Stimulated activated CD4-positive, alpha-beta T cell treated with anti-CD3 and anti-CD28 coated beads, TNF-alpha, amount 100 ng/mL, for 1 hour (primary cell): Measurements from ENCODE around the gene OR11A1.
"Not testable (repeated sequence)": the region's sequence is repeated elsewhere in the genome, so short reads cannot be mapped to it uniquely, and the experiment has no call there.

Source experiments
- DNase-seq, 3 donors: peaks; one replicate each; pipeline ENCODE4 v3.0.0-alpha.2; 2020; ENCODE audit warnings: low read depth in 3 of 3, low spot score in 1 of 3

Gene OR11A1

DNA sequence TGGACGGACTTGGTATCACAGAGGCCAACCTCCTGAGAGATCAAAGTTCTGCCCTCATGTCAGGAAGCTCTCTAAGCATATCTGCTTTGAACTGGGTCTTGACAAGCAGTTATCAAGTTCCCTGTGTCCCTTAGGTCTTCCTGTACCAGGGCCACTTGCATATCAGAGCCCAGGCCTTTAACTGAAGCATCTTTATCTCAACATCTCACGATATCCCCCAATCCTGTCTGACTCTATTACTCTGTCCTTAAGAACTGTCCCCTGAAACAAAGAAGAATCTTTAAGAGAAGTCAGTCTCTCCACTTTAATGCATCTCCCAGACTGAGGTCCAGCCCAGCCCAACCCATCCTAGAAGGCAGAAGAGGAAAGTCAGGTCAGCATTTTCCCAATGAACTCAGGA lies 22.7 kb upstream of the OR11A1 start:
- no peak for DNase-seq

DNA sequence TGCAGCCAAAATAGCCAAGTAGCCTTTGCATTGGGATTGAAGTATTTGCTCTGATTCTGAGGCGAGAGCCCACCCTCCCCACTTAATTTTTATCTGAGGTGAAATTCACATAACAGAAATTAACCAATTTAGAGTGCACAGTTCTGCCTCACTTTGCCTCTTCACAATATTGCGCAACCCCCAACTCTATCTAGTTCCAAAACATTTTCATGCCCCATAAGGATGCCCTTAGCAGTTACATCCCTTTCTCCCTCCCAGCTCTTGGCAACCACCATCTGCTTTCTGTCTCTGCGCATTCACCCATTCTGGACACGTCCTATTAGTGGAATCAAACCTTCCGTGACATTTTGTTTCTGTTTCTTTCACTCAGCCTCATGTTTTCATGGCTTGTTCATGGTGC lies 21.9 kb upstream of the OR11A1 start:
- no peak for DNase-seq

DNA sequence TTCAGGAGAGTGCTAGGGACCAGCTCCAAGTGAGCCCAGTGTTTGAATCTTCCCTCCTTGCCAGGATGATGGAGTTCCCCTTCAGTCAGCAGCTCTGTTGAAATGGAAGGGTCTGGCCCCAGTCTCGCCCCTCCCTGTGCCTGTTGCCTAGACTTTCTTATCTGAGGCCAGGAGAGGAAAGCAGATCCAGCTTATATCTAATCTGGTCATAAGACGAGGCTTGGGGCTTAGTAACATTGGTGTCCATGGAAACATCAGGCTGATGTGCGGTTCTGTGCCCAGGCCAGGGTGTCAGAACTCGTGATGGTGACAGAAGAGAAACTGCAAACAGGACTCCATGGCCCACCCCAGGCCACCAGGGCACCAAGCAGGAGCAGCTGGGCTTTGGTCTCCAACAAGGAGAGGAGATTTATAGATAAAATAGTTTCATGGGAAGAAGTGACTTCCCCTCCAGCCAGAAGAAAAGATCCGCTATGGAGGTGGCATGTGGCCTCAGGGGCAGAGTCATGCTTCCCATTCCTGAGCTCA lies 21.1 kb upstream of the OR11A1 start:
- no peak for DNase-seq

DNA sequence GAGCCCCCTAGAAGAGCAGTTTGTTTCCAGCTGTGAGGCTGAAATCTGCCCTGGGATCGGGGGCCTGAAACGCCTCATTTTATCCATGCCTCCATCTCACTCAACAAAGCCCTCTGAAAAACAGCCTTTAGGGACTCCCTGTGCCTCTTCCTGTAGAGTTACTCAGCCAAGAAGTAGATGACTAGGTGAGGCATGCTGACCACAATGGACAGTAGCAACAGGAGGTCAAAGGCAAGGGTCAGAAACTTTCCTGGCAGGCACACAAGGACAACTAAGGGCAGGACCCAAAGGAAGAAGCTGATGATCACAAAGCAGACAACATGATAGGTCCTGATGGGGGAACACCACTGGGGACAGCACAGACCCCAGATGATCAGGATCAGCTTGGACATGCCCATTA lies 18.1 kb upstream of the OR11A1 start:
- DNase-seq, result no peak

DNA sequence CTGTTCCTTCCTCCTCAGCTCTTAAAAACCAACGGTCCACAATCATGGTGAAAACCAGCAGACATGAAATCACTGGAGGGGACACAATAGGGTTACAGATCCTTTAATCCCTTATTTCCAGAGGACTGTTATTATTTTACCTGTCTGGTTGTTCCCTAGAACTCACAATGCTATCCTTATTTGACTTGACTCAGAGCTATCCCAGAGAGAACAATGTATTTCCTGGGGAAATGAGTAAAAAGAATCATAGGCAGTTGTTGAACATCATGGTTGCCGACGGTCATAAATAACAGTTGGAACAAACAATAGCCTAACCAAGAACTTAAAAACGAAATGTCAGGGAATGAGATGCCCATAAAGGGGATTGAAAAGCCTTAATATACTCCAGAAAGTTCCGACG lies 9.4 kb upstream of the OR11A1 start:
- no peak for DNase-seq

DNA sequence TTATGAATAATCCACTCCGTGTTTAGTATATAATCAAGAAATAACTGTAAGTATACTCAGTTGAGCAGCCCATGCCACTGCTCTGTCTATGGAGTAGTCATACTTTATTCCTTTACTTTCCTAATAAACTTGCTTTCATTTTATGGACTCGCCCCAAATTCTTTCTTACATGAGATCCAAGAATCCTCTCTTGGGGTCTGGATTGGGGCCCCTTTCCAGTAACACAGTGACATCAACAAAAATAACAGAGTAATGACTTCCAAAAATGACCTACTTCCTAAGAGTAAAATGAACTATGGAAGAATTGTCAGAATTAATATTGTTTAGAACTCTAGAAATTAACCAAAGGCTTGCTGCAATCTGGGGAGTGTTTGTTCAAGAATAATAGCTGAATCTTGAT lies 8.9 kb upstream of the OR11A1 start:
- no peak for DNase-seq

DNA sequence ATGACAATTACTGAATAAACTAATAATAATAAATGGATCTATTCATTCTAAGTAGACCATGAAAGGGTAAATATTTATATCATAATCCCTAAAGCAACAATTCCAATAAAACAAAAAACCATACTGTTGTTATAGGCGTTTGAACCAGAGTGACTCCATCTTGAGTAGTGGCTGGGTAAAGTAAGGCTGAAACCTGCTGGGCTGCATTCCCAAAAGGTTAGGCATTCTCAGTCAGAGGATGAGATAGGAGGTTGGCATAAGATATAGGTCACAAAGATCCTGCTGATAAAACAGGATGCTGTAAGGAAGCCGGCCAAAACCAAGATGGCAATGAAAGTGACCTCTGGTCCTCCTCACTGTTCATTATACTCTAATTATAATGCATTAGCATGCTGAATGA lies 8.4 kb upstream of the OR11A1 start:
- DNase-seq, result no peak

DNA sequence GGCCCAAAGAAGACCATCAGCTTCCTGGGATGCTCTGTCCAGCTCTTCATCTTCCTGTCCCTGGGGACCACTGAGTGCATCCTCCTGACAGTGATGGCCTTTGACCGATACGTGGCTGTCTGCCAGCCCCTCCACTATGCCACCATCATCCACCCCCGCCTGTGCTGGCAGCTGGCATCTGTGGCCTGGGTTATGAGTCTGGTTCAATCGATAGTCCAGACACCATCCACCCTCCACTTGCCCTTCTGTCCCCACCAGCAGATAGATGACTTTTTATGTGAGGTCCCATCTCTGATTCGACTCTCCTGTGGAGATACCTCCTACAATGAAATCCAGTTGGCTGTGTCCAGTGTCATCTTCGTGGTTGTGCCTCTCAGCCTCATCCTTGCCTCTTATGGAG lies 5.2 kb upstream of the OR11A1 start:
- no peak for DNase-seq

DNA sequence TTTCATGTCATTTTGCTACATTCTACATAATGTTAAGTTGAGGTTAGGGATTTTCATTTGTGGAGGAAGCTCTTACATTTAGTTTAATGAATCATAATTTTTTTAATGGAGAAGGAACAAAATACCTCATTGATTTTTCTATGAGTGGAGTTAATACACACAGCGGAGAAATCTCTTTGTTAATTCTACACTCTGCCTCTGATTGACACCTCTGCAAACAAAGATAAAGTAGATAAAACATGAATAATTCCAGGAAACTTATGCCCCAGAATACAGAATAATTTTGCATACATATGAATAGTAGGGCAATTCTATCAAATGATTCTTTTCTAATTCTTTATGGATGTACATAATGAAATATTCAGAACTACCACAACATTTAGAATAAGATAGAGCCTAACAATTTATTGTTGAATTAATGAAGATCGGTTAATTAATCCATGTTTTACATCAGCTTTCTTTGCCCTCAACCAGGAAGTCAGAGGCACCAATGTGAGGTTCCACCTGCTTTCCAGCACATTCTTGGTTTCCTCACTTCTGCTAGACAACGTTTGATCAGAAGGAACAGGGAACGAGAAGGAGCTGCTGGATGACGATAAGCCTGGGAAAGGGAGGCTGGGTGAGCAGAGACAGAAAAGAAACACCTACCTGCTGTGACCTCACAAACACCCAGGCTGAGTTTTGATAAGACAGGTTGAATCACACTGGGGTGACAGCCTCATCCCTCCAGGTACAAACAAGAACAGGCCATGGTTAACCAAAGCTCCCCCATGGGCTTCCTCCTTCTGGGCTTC lies 4.3 kb upstream of the OR11A1 start:
- DNase-seq, result no peak

DNA sequence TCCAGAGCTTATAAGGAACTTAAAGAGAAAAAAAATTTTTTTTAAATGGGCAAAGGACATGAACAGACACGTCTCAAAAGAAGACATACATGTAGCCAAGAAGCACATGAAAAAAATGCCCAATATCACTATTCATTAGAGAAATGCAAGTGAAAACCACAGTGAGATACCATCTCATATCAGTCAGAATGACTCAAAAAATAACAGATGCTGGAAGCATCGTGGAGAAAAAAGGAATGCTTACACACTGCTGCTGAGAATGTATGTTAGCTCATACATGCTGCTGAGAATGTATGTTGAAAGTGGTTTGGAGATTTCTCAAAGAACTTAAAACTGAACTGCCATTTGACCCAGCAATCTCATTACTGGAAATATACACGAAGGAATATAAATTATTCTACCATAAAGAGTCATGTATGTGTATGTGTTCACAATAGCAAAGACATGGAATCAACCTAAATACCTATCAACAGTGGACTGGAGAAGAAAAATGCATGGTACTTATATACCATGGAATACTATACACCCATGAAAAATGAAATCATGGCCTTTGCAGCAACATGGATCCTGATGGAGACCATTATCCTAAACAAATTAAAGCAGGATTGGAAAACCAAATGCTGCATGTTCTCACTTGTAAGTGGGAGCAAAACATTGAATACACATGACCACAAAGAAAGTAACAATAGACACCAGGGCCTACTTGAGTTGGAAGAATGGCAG lies 5.2 kb downstream of the OR11A1 start:
- no peak for DNase-seq

DNA sequence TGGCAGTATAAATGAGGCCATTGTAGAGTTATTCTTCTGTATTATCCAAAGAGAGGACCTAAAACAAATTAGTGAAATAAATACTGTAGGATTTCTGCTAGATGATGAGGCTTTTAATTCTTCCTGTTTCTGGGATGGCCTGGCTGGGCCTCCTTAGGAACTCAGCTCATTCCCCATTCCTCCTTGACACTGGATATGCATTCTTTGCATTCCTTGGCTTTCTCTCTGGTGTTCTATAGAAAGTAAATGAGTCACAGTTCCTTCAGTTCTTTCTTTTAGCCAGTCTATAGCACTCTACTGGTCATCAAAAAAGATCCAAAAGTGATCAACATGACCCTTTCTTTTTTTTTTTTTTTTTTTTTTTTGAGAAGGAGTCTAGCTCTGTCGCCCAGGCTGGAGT lies 9.2 kb downstream of the OR11A1 start:
- DNase-seq, result no peak

DNA sequence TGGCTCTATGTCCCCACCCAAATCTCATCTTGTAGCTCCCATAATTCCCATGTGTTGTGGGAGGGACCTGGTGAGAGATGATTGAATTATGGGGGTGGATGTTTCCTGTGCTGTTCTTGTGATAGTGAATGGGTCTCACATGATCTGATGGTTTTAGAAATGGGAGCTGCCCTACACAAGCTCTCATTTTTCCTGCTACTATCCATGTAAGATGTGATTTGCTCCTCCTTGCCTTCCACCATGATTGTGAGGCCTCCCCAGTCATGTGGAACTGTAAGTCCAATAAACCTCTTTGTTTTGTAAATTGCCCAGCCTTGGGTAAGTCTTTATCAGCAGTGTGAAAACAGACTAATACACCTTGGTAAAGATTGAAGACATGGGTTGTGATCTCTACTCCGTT lies 12.8 kb downstream of the OR11A1 start:
- DNase-seq, result not testable (repeated sequence)

DNA sequence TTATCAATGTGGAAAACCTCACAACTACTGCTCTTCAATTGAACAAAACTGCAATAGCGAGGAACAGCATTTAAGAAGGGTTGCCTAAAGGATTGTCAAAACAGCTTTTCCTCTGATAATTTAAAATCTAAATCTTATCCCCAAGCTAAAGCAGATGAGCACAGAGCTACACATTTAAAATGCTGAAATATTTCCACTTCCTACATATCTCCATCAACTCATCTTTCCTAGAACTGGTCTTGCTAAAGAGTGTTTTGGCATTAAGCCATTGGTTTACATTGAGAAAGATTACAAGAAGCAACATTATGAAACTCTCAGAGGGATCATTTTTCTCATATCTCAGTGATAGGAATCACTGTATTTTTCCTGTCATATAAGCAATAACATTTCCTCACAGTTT lies 14.2 kb downstream of the OR11A1 start:
- no peak for DNase-seq

DNA sequence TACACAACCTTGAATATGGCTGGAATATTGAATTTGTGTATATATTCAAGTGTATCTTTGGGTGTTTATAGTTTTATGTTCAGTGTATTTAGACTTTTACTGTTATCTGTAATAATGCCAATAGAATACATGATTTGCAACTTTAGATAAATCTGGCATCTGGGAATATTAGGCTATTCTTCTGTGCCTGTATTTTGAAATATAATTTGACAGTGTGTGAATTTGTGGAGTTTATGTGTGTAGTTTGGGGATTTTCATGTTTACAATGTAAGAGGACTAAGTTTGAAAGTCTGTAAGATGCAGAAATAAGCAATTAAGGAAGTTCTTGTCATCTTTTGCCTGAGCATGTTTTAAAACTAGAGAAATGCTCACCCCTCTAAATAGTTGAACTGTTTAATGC lies 17.9 kb downstream of the OR11A1 start, which contains the start of gene OR10C1:
OR10C1 (plus strand) TSS at position 301 of the 400 bp plus-strand sequence. CDS start 710 bp downstream, outside the sequence.
- no peak for DNase-seq

DNA sequence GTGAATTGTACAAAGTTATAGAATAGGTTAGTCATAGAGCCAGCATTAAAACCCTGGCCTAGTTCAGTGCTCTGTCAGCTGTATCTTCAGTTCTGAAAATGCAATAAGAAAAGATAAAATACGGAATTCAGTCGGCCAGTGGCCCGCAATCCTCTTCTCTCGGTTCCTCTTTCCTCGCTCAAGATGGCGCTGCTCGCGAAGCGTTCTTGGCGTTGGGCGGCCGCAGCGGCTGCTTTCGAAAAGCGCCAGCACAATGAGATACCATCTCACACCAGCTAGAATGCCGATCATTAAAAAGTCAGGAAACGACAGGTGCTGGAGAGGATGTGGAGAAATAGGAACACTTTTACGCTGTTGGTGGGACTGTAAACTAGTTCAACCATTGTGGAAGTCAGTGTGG lies 20.1 kb downstream of the OR11A1 start:
- DNase-seq, result not testable (repeated sequence)

DNA sequence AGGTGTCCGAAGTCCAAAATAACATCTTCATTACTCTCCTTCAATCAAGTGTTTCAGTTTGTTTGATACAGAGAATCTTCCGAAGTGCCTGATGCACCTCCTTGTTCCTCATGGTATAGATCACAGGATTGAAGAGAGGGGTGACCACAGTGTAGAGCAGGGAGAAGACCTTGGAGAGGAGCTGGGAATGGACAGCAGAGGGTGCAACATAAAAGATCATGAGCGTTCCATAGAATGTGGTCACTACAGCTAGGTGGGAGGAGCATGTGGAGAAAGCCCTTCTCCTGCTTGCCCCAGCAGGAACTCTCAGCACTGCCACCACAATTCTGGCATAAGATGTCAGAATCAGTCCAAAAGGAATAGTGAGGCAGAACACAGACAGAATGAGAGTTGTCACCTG lies 30.2 kb downstream of the OR11A1 start:
- DNase-seq, result no peak

DNA sequence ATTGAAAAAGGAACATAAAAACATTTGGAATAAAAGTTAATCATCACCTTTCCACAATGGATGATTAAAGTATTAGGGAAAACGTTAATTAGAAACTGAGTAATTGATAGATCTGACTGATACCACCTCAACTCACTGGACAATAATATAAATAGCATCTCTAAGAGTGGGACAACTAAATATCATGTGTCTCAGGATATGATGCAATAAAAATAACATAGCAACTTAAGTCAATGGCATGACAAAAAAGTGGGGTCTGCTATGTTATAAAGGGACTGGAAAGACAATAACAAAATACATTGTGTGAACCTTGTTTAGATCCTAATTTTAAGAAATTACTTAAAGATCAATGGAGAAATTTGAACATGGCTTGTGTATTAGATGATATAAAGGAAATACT lies 31.8 kb downstream of the OR11A1 start:
- DNase-seq, result no peak

DNA sequence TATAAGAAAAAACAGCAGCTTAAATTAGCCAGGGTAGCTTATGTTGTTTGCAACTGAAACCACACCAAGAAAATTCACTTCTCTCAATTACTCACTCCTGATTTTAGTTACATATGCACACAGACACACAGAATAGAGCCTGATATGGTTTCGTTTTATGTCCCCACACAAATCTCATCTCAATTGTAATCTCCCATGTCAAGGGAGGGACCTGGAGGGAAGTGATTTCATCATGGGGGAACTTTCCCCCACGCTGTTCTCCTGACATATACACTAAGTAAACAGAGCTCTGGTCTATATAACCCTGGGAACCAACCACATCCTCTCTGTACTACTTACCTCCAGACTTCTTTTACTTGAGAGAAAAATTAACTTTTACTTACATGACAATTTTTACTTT lies 32.3 kb downstream of the OR11A1 start:
- DNase-seq, result no peak

DNA sequence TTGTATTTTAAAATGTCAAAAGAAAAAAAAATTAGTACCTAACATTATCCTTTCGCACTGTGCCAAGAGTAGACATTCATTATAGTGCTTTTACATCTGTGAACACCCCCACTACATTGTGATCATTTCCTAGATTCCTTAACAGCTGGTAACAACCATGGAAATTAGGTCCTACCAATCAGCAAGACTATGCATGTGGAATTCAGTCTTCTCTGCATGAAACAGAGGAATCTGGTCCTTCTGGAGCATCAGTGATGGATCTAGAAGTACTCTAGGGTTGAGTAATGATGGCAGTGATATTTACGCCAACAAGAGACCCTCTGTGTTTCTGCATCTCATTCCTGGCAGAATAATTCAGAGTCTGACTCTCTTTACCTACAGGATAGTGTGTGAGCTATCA lies 32.7 kb downstream of the OR11A1 start:
- DNase-seq, result no peak

DNA sequence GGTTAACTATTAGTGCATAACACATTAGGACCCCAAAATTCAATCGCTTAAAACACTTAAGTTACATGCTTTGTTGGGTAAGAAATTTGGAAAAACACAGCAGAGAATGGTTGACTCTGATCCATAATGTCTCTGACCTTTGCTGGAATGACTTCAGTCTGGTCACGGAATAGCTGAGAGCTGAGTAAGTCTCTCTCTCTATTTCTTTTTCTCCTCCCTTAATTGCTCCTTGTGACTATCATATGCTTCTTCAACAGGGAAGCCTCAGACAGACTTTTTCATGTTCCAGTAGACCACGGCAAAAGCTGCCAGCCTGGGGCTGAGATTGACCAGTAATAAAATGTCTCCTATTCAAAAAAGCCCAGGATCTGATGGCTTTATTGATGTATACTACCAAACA lies 37.4 kb downstream of the OR11A1 start:
- no peak for DNase-seq

DNA sequence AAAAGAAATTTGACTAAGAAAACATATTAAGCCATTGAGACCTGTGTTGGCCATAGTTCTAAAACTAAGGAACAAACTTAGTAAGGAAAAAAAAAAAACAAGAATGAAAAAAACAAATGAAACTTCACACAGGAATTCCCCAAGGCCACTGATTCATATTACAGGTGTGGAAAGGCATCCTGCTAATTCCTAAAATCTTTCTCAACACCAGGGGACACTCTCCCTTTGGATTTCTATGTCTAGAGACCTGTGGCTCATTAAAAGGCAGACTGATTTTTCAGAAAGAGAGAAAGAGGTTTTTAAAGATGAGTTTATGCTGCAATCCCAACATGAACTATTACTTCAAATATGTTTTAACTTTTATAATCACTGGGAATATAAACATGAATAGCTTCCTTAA lies 42.3 kb downstream of the OR11A1 start, which contains the start of gene OR12D1:
OR12D1 (plus strand) TSS at position 341 of the 400 bp plus-strand sequence.
- DNase-seq, result no peak

DNA sequence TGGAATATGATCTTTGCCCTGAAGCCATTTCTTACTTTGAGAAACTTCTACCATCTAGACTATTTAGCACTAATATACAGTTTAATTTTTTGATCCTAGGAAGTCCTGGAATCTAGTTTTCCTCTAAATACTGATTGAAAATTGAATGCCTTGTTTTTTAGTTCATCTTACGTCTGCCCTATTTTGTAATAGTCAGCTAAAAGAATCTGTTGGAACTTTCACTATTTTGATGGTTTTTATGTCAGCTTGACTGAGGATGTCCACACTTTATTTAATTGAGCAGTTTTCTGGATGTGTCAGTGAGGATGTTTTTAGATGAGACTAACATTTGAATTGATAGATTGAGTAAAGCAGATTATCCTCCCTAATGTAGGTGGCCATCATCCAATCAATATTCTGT lies 53.1 kb downstream of the OR11A1 start:
- no peak for DNase-seq
